GM15510 (cell line): ENCODE measurements around the gene SCN2B.

Source experiments
- POLR2A ChIP-seq: IDR thresholded peaks from 3 replicates; pipeline ENCODE4 v1.6.1; 2011; ENCODE audit warnings: borderline replicate concordance; ENCODE audit not compliant: insufficient read length; ENCODE audit errors: extremely low read depth

The SCN2B gene

GRCh38 chr11:118175993-118176777 is at the start of gene SCN2B:
Gene SCN2B (minus strand): TSS chr11:118176639. CDS start chr11:118176431, 208 bp downstream.
- no peak for TF ChIP-seq POLR2A

- no peak for TF ChIP-seq POLR2A
Measured at GRCh38 chr11:118224511-118225188, 48.2 kb upstream of the SCN2B start, which contains the start of gene JAML. Gene JAML (minus strand): TSS chr11:118225011. CDS start chr11:118214866, 10,145 bp downstream.

- no peak for TF ChIP-seq POLR2A
Measured at GRCh38 chr11:118223992-118224391, 47.6 kb upstream of the SCN2B start.

GRCh38 chr11:118223570-118223969 is 47.1 kb upstream of the SCN2B start:
- TF ChIP-seq POLR2A, result no peak

- no peak for TF ChIP-seq POLR2A
Measured at GRCh38 chr11:118222437-118222836, 46.0 kb upstream of the SCN2B start.

- TF ChIP-seq POLR2A, result no peak
Measured at GRCh38 chr11:118221419-118221818, 45.0 kb upstream of the SCN2B start.

- no peak for TF ChIP-seq POLR2A
Measured at GRCh38 chr11:118219732-118220131, 43.3 kb upstream of the SCN2B start.

- TF ChIP-seq POLR2A, result no peak
Measured at GRCh38 chr11:118219244-118219643, 42.8 kb upstream of the SCN2B start.

GRCh38 chr11:118217575-118217974 is 41.1 kb upstream of the SCN2B start:
- TF ChIP-seq POLR2A, result no peak

GRCh38 chr11:118216621-118217481 is 40.4 kb upstream of the SCN2B start:
- TF ChIP-seq POLR2A, result no peak

- no peak for TF ChIP-seq POLR2A
Measured at GRCh38 chr11:118215765-118216164, 39.3 kb upstream of the SCN2B start.

- no peak for TF ChIP-seq POLR2A
Measured at GRCh38 chr11:118215262-118215661, 38.8 kb upstream of the SCN2B start.

GRCh38 chr11:118214210-118214914 is 37.9 kb upstream of the SCN2B start:
- TF ChIP-seq POLR2A, result no peak

- TF ChIP-seq POLR2A, result no peak
Measured at GRCh38 chr11:118213781-118214180, 37.3 kb upstream of the SCN2B start.
